Sigmoid colon (tissue), 7 donors: ENCODE results near the gene DGKI. TPM values are rescaled to one million over a fixed set of nuclear protein-coding genes. Genes with fewer than 3 reads are reported as not detected.

Experiments used
- DNase-seq: peaks from one replicate; pipeline ENCODE4 v3.0.0-alpha.2; 2019
- H3K27ac ChIP-seq, 4 donors: fragments of 200-600 bp; sonication (generic); one replicate each; pipeline ENCODE4 v1.5.1; 2016 to 2019; ENCODE audit warnings: mild to moderate bottlenecking in 1 of 4
- H3K27me3 ChIP-seq, 3 donors: fragments of 200-600 bp; sonication (generic); one replicate each; pipeline ENCODE4 v1.5.1; 2019; ENCODE audit warnings: mild to moderate bottlenecking in 1 of 3
- H3K36me3 ChIP-seq, 4 donors: fragments of 200-600 bp; sonication (generic); one replicate each; pipeline ENCODE4 v1.5.1; 2016 to 2019
- H3K4me1 ChIP-seq, 4 donors: fragments of 200-600 bp; sonication (generic); one replicate each; pipeline ENCODE4 v1.5.1; 2017 to 2019
- H3K4me3 ChIP-seq, 4 donors: fragments of 200-600 bp; sonication (generic); one replicate each; pipeline ENCODE4 v1.5.1; 2017 to 2019; ENCODE audit warnings: mild to moderate bottlenecking in 2 of 4, moderate library complexity in 1 of 4
- H3K9me3 ChIP-seq, 4 donors: fragments of 200-600 bp in 3 of 4; sonication (generic) in 3 of 4; one replicate each; pipeline versions ENCODE4 v1.5.1 to v1.6.1; 2013 to 2019
- CTCF ChIP-seq, 4 experiments: fragments of 450-650 bp in 3 of 4; fragments of 200-600 bp in 1 of 4; IDR thresholded peaks; one replicate each; pipeline ENCODE4 v1.5.1; 2016 to 2019; ENCODE audit warnings: antibody characterized with exemption in 4 of 4, mild to moderate bottlenecking in 3 of 4, moderate library complexity in 2 of 4
- EP300 ChIP-seq, 4 donors: sonication (generic); formaldehyde crosslinking; IDR thresholded peaks; one replicate each; pipeline ENCODE4 v1.6.1; 2017; ENCODE audit warnings: antibody characterized with exemption in 4 of 4
- POLR2A ChIP-seq, 2 donors: fragments of 450-650 bp; IDR thresholded peaks; one replicate each; pipeline ENCODE4 v1.6.1; 2016; ENCODE audit warnings: antibody characterized with exemption in 2 of 2, mild to moderate bottlenecking in 2 of 2, moderate library complexity in 2 of 2
- POLR2AphosphoS5 ChIP-seq, 4 donors: sonication (generic); formaldehyde crosslinking; IDR thresholded peaks; one replicate each; pipeline ENCODE4 v1.6.1; 2017; ENCODE audit warnings: antibody characterized with exemption in 4 of 4
- WGBS, 2 donors: extraction: QIAGEN DNeasy Blood & Tissue Kit; methylation state at CpG; one replicate each; pipeline ENCODE4 v1.1.7; 2013; 5-methylcytosine and 5-hydroxymethylcytosine counted together
- intact Hi-C: fragments of 100-400 bp; cut with DNase I; formaldehyde crosslinking; loops from one replicate; pipeline ENCODE4 v1.15.1; 2023
- polyA plus RNA-seq, 3 donors: library from polyadenylated mRNA; stranded (reverse); fragments of 200-250 nt; gene quantifications; one replicate each; pipeline ENCODE4 v1.2.3, GENCODE V29; 2013
- total RNA-seq, 4 donors: library from RNA; depleted of rRNA; stranded (reverse); fragments of >200 nt; gene quantifications; one replicate each; pipeline ENCODE4 v1.1.0, GENCODE V29; 2016
- donor health status: healthy with polysubstance abuse.
- donor health status: Bipolar disorder and iron deficiency.
- donor health status: healthy.

The DGKI gene
- total and polyA plus RNA-seq, 7 donors, result 0.17 to 7.6 (median 1.0) TPM; not detected in 1

- no peak for TF ChIP-seq CTCF (IDR thresholded peaks at IDR 0.05)
- TF ChIP-seq POLR2A (IDR thresholded peaks at IDR 0.05), result no peak
- no peak for TF ChIP-seq EP300 (IDR thresholded peaks at IDR 0.05)
- no peak for TF ChIP-seq POLR2AphosphoS5 (IDR thresholded peaks at IDR 0.05)
- H3K4me3 ChIP-seq, result no peak overlapping the region
- no peaks in the 10 kb centered on the region for H3K36me3 ChIP-seq
- no peaks in the 10 kb centered on the region for H3K9me3 ChIP-seq
- no peak for DNase-seq
- no peaks in the 10 kb centered on the region for H3K27me3 ChIP-seq
- no peaks in the 10 kb centered on the region for H3K4me1 ChIP-seq
- H3K27ac ChIP-seq, result no peak overlapping the region
- 70 to 75% methylated on average over 4 of the region's 4 CpGs for WGBS, 2 donors
- intact Hi-C loops, result no loop called here
Observed at GRCh38 chr7:137482466-137482865, 364.3 kb downstream of the DGKI start.

GRCh38 chr7:137480824-137481365 is 365.9 kb downstream of the DGKI start:
- no peak overlapping the region for H3K27ac ChIP-seq
- DNase-seq, result no peak
- intact Hi-C loops, result no loop called here
- no peaks in the 10 kb centered on the region for H3K36me3 ChIP-seq
- no peaks in the 10 kb centered on the region for H3K4me1 ChIP-seq
- no peaks in the 10 kb centered on the region for H3K9me3 ChIP-seq
- H3K4me3 ChIP-seq, result no peak overlapping the region
- no peak for TF ChIP-seq CTCF (IDR thresholded peaks at IDR 0.05)
- no peak for TF ChIP-seq EP300 (IDR thresholded peaks at IDR 0.05)
- TF ChIP-seq POLR2AphosphoS5 (IDR thresholded peaks at IDR 0.05), result no peak
- TF ChIP-seq POLR2A (IDR thresholded peaks at IDR 0.05), result no peak
- no peaks in the 10 kb centered on the region for H3K27me3 ChIP-seq
- WGBS, 2 donors, result 39 to 72% methylated on average over 3 of the region's 3 CpGs

- Histone ChIP-seq H3K27me3 (no peaks in the 10 kb centered on the region), H3K9me3 (no peaks in the 10 kb centered on the region), H3K27ac (no peak overlapping the region), H3K4me3 (no peak overlapping the region), H3K4me1 (no peaks in the 10 kb centered on the region), H3K36me3 (no peaks in the 10 kb centered on the region)
- 87 to 94% methylated on average over 1 of the region's 1 CpG for WGBS, 2 donors
- intact Hi-C loops, result no loop called here
- TF ChIP-seq POLR2AphosphoS5 (IDR thresholded peaks at IDR 0.05) (no peak), CTCF (IDR thresholded peaks at IDR 0.05) (no peak), EP300 (IDR thresholded peaks at IDR 0.05) (no peak)
- DNase-seq, result no peak
Observed at GRCh38 chr7:137480401-137480800, 366.4 kb downstream of the DGKI start.

GRCh38 chr7:137476937-137477336 is 369.8 kb downstream of the DGKI start:
- no peaks in the 10 kb centered on the region for H3K27me3 ChIP-seq
- no peaks in the 10 kb centered on the region for H3K9me3 ChIP-seq
- no peak for DNase-seq
- no peak overlapping the region for H3K4me3 ChIP-seq
- H3K36me3 ChIP-seq, result no peaks in the 10 kb centered on the region
- intact Hi-C loops, result no loop called here
- no peak for TF ChIP-seq POLR2A (IDR thresholded peaks at IDR 0.05)
- TF ChIP-seq EP300 (IDR thresholded peaks at IDR 0.05), result no peak
- WGBS, 2 donors, result 75 to 77% methylated on average over 1 of the region's 1 CpG
- H3K27ac ChIP-seq, result no peak overlapping the region
- no peaks in the 10 kb centered on the region for H3K4me1 ChIP-seq

GRCh38 chr7:137475966-137476365 is 370.8 kb downstream of the DGKI start:
- H3K4me3 ChIP-seq, result no peak overlapping the region
- no peaks in the 10 kb centered on the region for H3K9me3 ChIP-seq
- WGBS, 2 donors, result 88 to 89% methylated on average over 7 of the region's 7 CpGs
- TF ChIP-seq POLR2AphosphoS5 (IDR thresholded peaks at IDR 0.05) (no peak), EP300 (IDR thresholded peaks at IDR 0.05) (no peak), CTCF (IDR thresholded peaks at IDR 0.05) (no peak), POLR2A (IDR thresholded peaks at IDR 0.05) (no peak)
- no peaks in the 10 kb centered on the region for H3K36me3 ChIP-seq
- no peaks in the 10 kb centered on the region for H3K4me1 ChIP-seq
- no peak for DNase-seq
- no peaks in the 10 kb centered on the region for H3K27me3 ChIP-seq
- intact Hi-C loops, result no loop called here
- no peak overlapping the region for H3K27ac ChIP-seq
